ENCODE data around the gene ITPKB. TPM values are rescaled to one million over a fixed set of nuclear protein-coding genes. Genes with fewer than 3 reads are reported as not detected.

ITPKB gene
- total RNA-seq, 1 donor from 2014 or later, result 9.8 TPM

DNA sequence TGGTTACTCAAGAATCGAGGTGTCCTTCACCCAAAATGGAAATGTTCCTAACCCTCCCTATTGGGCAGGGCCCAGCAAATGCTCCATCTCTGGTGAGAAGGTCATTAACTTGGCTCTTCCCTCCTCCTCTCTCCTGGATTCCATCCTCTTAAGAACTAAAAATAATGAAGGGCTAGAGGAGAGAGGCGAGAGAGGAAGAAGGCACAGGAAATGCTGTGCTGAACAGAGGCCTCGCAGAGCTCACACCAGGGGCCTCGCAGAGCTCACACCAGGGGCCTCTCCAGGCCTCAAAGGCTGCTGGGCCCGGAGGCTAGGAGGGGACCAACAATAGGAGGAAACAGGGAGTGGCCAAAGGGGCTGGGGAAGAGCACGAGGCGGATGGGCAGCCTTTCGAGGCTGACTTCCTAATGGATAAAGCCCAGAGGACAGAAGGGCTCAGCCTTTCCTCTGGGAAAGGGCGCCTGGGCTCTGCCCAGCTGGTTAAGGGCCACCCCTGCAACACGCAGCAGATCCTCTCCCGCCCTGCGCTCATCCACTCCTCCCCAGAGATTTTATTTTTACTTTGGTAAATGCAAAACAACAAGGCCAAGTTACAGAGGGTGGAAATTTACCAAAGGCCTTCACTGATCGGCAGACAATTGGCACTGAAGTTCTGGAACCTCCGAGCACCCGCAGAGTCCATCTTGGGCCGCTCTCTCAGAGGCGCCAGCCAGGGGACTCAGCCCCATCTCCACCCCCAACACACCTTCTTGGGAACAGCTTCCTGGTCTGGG is 78.5 kb downstream of the ITPKB start:
- Mint-ChIP-seq H3K4me3 (ENCODE audit: low read depth) (no peak overlapping the region), H3K9me3 (ENCODE audit: low read depth) (no peaks in the 10 kb centered on the region), H3K36me3 (ENCODE audit: insufficient read depth) (no peaks in the 10 kb centered on the region), H3K27ac (no peak overlapping the region), H3K27me3 (peaks cover 9% of the 10 kb centered on the region), H3K4me1 (ENCODE audit: low read depth) (peaks cover 18% of the 10 kb centered on the region)
- DNase-seq (ENCODE audit: low spot score, unreplicated experiment), result no peak
- no peak for TF ChIP-seq CTCF (IDR thresholded peaks at IDR 0.05; ENCODE audit: unreplicated experiment)

GRCh38 chr1:226659641-226660040 is 79.4 kb downstream of the ITPKB start:
- no peaks in the 10 kb centered on the region for H3K9me3 Mint-ChIP-seq (ENCODE audit: low read depth)
- H3K4me3 Mint-ChIP-seq (ENCODE audit: low read depth), result no peak overlapping the region
- DNase-seq (ENCODE audit: low spot score, unreplicated experiment), result no peak
- TF ChIP-seq CTCF (IDR thresholded peaks at IDR 0.05; ENCODE audit: unreplicated experiment), result no peak
- H3K27me3 Mint-ChIP-seq, result peaks cover 9% of the 10 kb centered on the region
- no peaks in the 10 kb centered on the region for H3K36me3 Mint-ChIP-seq (ENCODE audit: insufficient read depth)
- H3K27ac Mint-ChIP-seq, result no peak overlapping the region
- H3K4me1 Mint-ChIP-seq (ENCODE audit: low read depth), result peaks cover 18% of the 10 kb centered on the region

DNA sequence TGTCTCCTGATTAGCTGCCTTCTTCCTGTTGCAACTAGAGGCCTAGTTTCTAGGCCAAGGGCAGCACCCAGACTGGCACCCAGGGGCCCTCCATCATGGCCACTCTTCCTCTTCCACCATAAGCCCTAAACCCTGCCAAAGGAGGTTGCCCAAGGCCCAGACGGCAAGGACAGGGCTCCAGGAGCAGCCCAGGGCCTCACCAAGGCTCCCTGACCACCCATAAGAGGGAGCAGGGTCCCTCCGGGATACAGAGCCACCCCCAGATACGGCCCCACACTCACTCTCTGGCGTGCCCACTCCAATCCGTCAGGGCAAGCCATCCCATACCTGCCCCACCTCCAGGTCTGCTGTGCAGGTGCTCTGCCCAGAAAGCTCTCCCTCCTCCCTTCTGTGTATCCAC is 79.9 kb downstream of the ITPKB start:
- DNase-seq (ENCODE audit: low spot score, unreplicated experiment), result no peak
- Mint-ChIP-seq H3K9me3 (ENCODE audit: low read depth) (no peaks in the 10 kb centered on the region), H3K4me3 (ENCODE audit: low read depth) (no peak overlapping the region), H3K4me1 (ENCODE audit: low read depth) (peaks cover 18% of the 10 kb centered on the region), H3K36me3 (ENCODE audit: insufficient read depth) (no peaks in the 10 kb centered on the region), H3K27me3 (peaks cover 9% of the 10 kb centered on the region), H3K27ac (no peak overlapping the region)
- no peak for TF ChIP-seq CTCF (IDR thresholded peaks at IDR 0.05; ENCODE audit: unreplicated experiment)

- Mint-ChIP-seq H3K4me1 (ENCODE audit: low read depth) (peaks cover 22% of the 10 kb centered on the region), H3K36me3 (ENCODE audit: insufficient read depth) (no peaks in the 10 kb centered on the region), H3K9me3 (ENCODE audit: low read depth) (no peaks in the 10 kb centered on the region), H3K27me3 (peaks cover 13% of the 10 kb centered on the region), H3K4me3 (ENCODE audit: low read depth) (no peak overlapping the region), H3K27ac (no peak overlapping the region)
- no peak for TF ChIP-seq CTCF (IDR thresholded peaks at IDR 0.05; ENCODE audit: unreplicated experiment)
- DNase-seq (ENCODE audit: low spot score, unreplicated experiment), result no peak
Observed at GRCh38 chr1:226658546-226659125, 80.4 kb downstream of the ITPKB start.

DNA sequence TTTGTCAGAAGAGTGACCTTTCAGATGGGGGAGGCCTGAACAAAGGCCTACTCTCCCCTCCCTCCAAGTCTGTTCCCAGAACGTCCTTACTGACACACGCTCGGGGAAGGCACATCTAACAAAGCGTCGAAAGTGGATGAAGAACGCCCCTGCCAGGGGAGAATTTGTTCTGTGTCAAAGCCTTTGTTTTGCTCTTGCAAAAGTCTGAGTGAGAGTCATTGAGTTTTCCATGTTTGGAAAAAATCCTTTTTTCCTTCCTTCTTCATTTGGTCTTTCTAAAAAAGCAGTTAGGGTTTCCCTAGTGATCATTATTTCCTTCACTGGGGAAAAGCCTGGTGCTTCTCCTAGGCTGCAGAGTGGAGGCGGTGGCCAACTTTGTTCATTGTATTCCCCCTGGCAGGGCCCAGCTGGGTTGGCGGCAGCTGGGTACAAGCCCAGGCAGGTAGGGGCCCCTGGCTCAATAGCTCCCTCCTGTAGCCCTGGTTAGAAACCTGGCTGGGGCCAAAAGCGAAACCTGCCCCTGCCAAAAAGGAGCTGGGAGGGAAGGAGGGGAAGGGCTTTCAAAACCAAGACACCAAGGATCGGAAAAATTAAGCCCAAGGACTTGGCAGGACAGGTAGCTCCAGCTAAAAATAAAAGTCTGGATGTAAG is 81.1 kb downstream of the ITPKB start:
- H3K27me3 Mint-ChIP-seq, result peaks cover 13% of the 10 kb centered on the region
- TF ChIP-seq CTCF (IDR thresholded peaks at IDR 0.05; ENCODE audit: unreplicated experiment), result no peak
- H3K36me3 Mint-ChIP-seq (ENCODE audit: insufficient read depth), result no peaks in the 10 kb centered on the region
- no peak overlapping the region for H3K27ac Mint-ChIP-seq
- no peak for DNase-seq (ENCODE audit: low spot score, unreplicated experiment)
- H3K4me3 Mint-ChIP-seq (ENCODE audit: low read depth), result no peak overlapping the region
- H3K9me3 Mint-ChIP-seq (ENCODE audit: low read depth), result no peaks in the 10 kb centered on the region
- H3K4me1 Mint-ChIP-seq (ENCODE audit: low read depth), result peaks cover 22% of the 10 kb centered on the region
